ENCODE results near the gene CES2.
A peak's percentile ranks its signal among the peaks of the same experiment; 100 is the strongest.
"Not testable (repeated sequence)": the region's sequence is repeated elsewhere in the genome, so short reads cannot be mapped to it uniquely, and the experiment has no call there.

Gene CES2

GRCh38 chr16:66935314-66936011, at the start of gene CES2:
Gene CES2, plus strand, starts transcription at chr16:66935516. Its CDS starts 120 bp downstream, at chr16:66935636.
- no peak for DNase-seq

DNA sequence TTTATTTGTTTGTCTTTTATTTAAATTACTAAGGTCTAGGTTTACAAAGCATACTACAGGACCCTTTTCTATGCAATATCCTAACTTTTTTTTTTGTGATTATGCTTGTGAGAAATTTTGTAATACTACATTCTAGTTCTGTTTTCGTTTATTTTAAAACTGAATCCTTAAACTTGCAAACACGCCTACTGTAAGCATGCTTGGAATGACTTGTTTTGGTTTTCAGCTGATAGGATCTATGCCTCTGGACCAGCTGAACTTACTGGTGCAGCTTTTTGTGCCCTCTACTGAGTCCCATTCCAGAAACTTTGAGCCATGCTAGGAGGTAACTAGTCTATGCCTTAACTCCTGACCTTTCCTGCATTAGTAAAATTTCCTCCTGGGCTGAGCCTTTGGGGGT, 49.0 kb upstream of the CES2 start:
- DNase-seq: no peak

DNA sequence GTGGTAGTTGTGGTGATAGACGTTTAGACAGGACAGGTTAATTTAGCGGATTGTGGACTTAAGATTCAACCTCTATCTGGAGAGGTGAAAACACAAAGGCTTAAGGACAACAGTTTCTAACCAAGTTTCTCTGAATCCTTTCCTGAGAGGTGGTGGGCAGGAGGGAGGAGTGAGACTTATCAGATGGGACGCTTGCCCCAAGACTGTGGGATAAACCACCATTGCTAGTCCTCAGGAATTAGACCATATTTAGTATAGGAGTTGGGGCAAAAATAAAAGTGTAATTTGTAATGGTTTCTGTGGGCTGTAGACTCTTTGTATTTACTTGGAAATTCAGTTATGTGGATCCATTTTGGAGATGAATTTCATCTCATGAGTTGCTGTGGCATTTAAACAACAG, 48.4 kb upstream of the CES2 start:
- no peak for DNase-seq

DNA sequence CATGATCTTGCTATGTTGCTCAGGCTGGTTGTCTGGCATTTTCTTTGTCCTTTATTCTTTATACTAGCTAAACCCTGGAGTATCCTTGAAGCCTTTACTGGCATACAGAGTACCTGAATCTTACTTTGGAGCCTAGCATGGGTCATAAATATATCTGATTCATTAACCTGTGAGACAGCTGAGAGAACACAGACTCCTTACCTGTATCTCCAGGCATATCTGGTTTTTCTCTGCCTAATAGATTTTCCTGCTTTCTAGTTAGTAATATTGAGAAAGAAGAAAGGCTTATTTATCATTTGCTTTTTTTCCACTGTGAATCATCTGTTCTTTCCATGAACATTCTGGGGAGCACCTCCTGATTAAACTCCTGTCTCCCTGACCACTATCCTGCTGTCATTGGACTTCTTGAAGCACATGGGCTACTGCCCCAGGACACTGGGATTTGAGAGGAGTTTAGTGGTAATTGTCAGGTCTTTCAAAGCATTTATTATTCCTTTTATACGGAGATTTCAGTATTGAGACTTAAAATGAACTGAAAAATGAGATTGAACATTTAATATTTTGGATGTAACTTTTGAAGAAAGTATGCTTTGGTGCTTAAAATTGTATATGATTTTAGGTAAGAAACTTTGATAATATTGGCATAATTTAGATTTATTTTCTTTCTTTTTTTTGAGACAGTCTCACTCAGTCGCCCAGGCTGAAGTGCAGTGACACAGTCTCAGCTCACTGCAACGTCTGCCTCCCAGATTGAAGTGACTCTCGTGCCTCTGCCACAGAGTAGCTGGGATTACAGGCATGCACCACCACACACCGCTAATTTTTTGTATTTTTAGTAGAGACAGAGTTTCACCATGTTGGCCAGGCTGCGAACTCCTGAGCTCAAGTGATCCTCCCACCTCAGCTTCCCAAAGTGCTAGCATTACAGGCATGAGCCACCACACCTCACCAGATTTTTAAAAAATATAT, 46.4 kb upstream of the CES2 start:
- DNase-seq: no peak

DNA sequence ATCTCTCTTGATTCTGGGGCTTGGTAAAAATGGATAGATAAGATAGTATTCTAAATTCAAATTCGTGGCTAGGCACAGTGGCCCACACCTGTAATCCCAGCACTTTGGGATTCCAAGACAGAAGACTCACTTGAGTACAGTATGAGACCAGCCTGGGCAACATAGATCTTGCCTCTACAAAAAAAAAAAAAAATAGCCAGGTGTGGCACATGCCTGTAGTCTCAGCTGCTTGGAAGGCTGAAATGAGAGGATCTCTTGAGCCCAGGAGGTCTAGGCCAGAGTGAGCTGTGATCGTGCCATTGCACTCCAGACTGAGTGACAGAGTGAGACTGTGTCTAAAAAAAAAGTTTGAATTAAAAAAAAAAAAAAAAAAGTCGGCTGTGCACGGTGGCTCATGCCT, 45.7 kb upstream of the CES2 start:
- no peak for DNase-seq

GRCh38 chr16:66890799-66891198, 44.5 kb upstream of the CES2 start:
- no peak for DNase-seq

DNA sequence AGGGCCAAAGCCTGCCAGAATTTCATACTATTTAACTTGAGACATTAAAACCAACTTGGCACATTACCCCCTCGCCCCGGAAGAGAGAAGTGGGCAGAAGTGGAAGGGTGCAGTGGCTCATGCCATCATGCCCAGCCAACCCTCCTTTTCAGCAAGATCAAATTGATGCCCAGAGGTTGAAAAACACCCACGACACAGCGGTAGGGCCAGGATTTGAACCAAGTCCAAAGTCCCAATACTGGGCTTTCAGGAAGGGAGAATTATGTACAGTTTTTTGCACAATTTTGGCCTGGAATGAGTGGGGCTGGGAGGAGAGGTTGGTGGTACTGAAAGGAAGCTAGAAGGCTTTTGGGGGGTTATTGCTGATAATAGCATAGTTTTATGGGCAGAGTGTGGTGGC, 44.0 kb upstream of the CES2 start:
- DNase-seq: no peak

DNA sequence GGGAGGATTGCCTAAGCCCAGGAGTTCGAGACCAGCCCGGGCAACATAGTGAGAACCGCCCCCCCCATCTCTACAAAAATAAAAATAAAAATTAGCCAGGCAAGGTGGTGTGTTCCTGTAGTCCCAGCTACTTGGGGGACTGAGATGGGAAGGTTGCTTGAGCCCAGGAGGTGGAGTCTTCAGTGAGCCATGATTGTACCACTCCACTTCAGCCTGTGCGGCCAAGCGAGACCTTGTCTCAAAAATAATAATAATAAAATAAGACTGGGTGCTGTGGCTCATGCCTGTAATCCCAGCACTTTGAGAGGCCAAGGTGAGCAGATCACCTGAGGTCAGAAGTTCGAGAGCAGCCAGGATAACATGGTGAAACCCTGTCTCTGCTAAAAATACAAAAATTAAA, 43.5 kb upstream of the CES2 start:
- no peak for DNase-seq

- DNase-seq: no peak
These were observed 41.3 kb upstream of the CES2 start for GRCh38 chr16:66894055-66894454.

GRCh38 chr16:66894948-66895688, 40.2 kb upstream of the CES2 start:
- DNase-seq: peak; percentile 55

DNA sequence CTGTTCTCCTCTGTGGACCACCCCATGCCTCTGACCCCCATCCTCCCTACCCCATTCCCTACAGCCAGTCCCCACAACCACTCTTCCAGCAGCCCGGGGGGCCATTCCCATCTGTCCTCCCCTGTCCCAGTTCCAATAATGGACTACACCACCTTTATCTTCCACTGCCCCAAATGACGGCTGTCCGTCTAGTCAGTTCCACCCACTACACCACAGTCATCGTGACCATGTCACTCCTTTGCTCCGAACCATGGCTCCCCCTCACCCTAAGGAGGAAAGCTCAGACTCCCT, 39.7 kb upstream of the CES2 start:
- no peak for DNase-seq

DNA sequence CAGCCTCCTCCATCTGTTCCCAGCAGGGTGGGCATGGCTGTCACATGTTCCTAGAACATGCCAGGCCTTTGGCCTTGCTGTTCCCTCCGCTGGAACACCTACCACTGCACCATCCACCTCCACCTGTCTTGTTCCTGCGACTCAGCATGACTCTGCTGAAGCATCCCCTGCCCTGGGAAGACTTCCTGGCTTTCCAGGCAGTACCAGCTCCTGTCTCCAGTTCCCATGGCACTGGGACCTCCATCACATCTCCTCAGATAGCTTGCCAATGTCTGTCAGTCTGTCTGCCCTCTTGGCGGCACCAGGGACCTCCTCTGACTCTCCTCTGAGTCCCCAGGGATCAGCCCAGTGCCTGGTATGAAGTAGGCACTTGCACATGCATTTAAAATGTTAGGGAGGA, 39.3 kb upstream of the CES2 start:
- DNase-seq: no peak

DNA sequence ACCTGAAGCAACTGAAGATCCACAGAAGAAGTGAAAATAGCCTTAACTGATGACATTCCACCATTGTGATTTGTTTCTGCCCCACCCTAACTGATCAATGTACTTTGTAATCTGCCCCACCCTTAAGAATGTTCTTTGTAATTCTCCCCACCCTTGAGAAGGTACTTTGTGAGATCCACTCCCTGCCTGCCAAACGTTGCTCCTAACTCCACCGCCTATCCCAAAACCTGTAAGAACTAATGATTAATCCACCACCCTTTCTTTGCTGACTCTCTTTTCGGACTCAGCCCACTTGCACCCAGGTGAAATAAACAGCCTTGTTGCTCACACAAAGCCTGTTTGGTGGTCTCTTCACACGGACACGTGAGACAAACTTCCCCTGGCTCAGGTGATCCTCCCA, 38.6 kb upstream of the CES2 start:
- DNase-seq: not testable (repeated sequence)

- no peak for DNase-seq
These were observed 37.1 kb upstream of the CES2 start for GRCh38 chr16:66898207-66898606.

DNA sequence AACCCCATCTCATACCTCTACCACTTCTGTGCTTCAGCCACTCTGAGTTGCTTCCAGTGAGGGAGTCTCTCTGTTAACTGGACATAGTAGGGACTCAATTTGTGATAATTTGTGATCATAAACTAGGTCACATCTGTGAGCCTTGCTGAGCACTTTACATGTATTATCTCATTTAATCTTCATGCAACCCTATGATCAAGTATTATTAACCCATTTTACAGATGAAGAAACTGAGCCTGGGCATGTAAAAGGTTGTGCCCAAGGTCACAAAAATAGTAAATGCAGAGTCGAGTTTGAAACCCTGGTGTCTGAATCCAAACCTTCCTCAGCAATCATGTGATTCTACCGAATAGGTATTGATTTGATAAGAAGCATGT, 36.4 kb upstream of the CES2 start:
- no peak for DNase-seq

DNA sequence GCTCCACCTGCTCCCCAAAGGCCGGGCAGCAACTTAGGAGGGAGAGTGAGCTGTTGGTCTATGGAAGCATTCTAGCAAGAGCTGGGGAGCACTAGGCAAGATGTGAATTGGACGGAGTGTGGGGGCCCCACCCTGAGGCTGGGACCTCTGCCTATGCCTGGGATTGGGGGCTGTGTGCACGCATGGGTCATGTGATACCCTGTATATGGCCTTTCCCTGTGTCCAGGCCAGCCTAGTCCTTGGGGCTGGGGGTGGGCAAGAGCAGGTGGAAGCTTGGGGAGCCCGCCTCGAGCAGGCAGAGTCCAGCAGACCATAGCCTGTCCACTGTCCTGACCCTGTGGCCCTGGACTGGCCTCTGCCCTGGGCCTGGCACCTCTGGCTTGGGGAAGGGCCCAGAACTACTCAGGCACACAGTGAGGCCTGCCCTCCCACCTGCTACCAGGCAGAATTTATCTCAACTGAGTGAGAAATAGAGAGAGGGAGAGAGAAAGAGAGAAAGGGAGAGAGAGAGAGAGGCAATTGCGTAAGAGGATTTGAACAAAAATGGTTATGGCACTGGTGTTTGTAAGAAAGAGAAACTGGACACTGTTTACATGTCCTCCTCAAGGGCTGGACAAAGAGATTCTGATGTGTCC, 35.9 kb upstream of the CES2 start:
- no peak for DNase-seq

DNA sequence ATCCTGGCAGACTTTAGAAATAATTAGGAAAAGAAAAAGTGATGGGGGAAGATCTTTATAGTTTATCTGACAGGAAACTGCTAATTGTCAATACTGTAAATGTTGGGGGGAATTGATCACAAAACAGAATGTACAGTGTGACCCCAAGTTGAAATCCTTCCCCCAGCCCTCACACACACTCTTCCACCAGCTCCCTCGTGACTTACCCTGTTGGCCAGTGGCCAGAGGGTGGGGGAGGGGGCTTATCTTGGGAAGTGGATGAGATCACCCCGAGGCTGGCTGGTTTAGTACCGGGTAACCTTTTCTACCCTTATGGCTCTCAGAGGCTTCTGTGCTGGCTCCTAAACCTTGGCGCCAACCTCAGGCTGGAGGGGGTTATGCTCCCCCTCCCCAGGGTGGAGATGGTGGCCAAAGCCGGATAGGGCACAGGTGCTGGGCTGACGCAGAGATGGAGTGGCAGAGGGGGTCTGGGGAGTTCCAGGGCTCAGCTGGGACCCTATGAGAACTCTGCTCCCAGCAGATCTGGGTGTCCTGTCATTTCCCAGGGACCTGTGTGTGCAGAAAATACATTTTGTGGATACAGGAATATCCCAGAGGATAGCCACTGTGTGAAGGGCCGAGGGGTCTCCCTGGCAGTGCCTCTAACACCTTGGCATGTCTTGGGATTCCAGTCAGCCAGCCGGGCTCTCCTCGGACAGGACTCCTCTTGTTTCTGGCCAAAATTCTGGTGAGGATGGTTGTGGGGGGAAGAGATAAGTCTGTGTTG, 35.2 kb upstream of the CES2 start:
- DNase-seq: peak; percentile 35

DNA sequence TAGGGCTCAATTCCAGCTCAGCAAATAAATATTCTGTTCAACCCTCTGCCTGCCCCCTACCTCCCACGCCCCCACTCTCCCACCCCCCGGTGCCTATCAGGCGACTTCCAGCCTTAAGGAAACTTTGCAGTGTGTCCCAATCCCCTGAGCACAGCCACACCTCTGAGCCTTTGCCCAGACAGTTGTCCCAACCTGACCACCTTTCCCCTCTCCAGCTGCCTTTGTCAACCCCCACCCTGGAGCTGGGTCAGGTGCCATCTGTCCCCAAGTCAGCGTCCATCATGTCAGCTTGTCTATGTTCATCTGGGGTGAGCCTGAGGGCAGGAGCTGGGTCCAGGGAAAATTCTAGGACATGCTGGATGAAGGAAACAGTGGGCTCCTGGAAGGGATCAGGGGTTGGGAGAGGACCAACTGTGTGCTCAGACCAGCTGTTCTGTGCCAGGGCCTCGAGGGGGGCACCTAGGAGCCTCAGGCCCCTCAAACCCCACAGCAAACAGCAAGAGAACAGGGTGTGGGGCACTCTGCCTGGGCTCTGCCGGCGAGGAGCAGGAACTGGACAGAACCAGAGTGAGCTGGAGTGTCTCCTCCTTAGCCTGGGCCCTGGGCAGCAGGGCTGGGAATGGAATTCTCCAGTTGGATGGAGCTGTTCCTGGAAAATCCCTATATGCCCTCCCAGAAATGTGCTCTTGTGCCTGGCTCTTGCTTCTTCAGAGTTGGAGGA, 34.4 kb upstream of the CES2 start:
- no peak for DNase-seq

DNA sequence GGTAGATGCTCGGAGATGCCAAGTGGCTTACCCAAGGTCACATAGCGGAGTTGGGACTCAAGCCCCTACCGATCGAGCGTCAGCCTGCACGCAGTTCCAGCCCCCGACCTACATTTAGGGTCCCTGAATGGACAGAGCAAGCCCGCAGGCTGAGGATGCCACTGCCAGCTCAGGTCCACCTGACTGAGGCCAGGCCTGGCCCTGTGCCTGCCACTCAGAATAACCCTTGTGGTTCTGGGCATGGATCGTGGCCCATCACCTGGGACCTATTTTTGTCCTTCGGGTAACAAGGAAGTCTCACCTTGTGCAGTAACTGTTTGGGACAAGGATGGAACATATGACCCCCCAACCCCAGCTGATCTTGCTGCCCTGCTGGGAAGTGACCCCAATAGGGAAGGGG, 33.7 kb upstream of the CES2 start:
- DNase-seq: no peak

- DNase-seq: no peak
These were observed 32.4 kb upstream of the CES2 start for GRCh38 chr16:66902648-66903543.
